ENCODE measurements around the gene KIAA1328.

The KIAA1328 gene

DNA sequence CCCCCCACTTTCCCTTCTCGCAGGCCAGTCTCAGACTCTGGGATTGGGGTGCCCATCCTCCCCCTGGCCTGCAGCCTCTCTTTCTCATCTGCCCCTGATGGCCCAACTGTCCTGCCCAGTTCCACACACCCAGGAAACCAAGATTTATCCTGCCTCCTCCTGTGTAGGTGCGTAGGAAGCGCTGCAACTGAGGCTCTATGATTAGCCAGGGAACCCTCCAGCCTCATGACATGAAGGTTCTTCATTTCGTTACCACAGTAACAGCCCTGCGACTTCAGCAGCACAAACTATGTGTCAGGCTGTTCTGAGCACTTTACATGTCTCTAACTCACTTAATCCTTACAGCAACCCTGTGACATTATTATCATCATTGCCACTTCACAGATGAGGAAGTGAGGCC lies 430.8 kb downstream of the KIAA1328 start:
- TF ChIP-seq, protein P1, sequence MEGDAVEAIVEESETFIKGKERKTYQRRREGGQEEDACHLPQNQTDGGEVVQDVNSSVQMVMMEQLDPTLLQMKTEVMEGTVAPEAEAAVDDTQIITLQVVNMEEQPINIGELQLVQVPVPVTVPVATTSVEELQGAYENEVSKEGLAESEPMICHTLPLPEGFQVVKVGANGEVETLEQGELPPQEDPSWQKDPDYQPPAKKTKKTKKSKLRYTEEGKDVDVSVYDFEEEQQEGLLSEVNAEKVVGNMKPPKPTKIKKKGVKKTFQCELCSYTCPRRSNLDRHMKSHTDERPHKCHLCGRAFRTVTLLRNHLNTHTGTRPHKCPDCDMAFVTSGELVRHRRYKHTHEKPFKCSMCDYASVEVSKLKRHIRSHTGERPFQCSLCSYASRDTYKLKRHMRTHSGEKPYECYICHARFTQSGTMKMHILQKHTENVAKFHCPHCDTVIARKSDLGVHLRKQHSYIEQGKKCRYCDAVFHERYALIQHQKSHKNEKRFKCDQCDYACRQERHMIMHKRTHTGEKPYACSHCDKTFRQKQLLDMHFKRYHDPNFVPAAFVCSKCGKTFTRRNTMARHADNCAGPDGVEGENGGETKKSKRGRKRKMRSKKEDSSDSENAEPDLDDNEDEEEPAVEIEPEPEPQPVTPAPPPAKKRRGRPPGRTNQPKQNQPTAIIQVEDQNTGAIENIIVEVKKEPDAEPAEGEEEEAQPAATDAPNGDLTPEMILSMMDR (conservative IDR thresholded peaks at IDR 0.05; ENCODE audit: control insufficient read depth, insufficient read depth, low read depth, low read length) = no peak
- no peak overlapping the region for H3K4me3 ChIP-seq (ENCODE audit: control insufficient read depth, low read depth, low read length)
- no peak for DNase-seq (ENCODE audit: low read depth)

DNA sequence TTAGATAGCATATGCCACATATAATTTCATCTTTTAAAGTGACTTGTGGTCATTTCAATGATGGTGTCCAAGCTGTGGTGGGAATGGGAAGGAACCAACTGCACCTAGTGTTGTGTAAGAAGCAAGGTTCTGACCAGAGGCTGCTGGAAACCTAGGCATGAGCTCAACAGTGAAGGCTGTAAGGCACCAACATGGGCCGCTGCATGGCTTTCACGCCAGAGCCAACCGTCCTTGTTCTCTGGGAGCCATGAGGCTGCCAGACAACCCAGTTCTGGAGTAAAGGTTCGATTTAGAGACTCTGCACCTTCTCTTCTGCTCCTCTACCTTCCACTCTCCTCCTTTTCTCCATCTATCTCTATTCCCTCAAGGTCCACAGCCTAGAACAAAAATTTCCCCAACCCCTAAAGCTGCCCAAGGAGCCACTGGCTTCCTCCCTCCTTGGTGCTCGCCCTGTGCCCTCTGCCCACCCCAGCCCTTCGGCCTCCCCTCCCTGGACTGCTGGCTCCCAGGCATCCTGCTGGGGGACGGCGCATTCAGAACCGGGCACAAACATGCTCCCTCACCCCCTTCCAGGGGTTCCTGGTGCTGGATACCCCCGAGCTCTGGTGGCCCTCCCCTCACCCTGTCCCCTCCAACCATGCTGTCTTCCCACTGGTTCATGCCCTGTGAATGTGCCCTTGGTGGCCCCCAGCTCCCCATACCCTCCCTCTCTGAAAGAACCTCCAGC lies 431.6 kb downstream of the KIAA1328 start:
- TF ChIP-seq, protein P1 (conservative IDR thresholded peaks at IDR 0.05; ENCODE audit: control insufficient read depth, insufficient read depth, low read depth, low read length) = no peak
- DNase-seq (ENCODE audit: low read depth) = no peak

DNA sequence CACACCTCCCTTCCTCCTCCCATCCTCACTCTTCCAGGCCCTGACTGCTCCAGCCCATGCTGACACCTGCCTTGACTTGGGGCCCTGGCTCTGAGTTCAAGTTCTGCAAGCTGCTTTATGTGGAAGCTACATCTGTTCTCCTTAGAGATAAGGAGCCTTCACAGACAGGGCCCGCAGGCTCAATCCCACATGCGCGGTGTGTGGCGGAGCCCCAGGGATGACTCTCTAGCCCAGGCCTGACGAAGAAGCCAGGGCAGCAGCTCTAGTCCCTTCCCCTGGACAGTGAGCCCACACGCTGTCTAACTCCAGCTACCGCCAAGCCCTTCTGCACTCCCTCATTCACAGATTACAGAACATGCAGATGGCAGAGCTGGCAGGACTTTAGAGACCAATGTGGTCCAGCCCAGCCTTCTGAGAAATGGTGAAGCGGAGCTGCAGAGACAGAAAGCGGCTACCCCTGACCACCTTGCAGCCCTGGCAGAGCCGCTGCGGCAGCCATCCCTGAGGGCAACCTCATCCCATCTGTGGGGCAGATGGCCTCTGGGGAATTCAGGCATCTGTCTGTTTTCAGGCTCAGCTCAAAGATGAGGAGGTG lies 432.4 kb downstream of the KIAA1328 start:
- TF ChIP-seq, protein P1 (conservative IDR thresholded peaks at IDR 0.05; ENCODE audit: control insufficient read depth, insufficient read depth, low read depth, low read length) = no peak
- DNase-seq (ENCODE audit: low read depth) = no peak

More for the DNA sequence above, 431.6 kb downstream of the KIAA1328 start:
- H3K4me3 ChIP-seq (ENCODE audit: control insufficient read depth, low read depth, low read length) = no peak overlapping the region

DNA sequence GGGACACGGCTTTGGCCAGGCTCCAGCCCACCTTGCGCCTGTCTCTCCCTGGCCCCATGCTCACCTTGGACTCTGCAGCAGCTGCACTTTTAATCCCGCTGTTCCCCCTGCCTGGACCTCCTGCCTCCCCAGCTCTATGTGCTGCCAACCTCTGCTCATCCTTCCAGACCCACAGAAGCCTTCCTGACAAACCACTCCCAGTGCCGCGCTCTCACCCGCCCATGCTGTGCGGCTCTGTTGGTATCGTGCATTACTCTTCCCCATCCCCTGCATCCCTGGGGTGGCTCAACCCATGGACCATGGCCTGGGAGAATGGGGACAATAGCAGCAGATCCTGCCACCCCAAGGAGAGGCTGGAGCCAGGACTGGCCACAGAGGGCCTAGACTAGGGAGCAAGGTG lies 433.1 kb downstream of the KIAA1328 start:
- no peak for DNase-seq (ENCODE audit: low read depth)
- TF ChIP-seq, protein P1 (conservative IDR thresholded peaks at IDR 0.05; ENCODE audit: control insufficient read depth, insufficient read depth, low read depth, low read length) = no peak
- no peak overlapping the region for H3K4me3 ChIP-seq (ENCODE audit: control insufficient read depth, low read depth, low read length)

More for the DNA sequence above, 432.4 kb downstream of the KIAA1328 start:
- no peak overlapping the region for H3K4me3 ChIP-seq (ENCODE audit: control insufficient read depth, low read depth, low read length)

DNA sequence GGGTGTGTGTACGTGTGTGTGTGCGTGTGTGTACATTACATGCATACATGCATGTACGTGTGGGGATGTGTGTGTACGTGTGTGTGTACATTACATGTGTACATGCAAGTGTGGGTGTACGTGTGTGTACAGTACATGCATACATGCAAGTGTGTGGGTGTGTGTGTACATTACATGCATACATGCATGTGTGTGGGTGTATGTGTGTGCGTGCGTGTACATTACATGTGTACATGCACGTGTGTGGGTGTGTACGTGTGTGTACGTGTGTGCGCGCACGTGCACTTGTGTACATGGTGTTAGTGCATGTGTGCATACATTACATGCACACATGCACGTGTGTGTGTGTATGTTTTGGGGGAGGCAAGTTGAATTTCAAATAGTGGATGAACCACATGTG lies 436.0 kb downstream of the KIAA1328 start:
- DNase-seq (ENCODE audit: low read depth) = no peak
- TF ChIP-seq, protein P1 (conservative IDR thresholded peaks at IDR 0.05; ENCODE audit: control insufficient read depth, insufficient read depth, low read depth, low read length) = no peak
- no peak overlapping the region for H3K4me3 ChIP-seq (ENCODE audit: control insufficient read depth, low read depth, low read length)

DNA sequence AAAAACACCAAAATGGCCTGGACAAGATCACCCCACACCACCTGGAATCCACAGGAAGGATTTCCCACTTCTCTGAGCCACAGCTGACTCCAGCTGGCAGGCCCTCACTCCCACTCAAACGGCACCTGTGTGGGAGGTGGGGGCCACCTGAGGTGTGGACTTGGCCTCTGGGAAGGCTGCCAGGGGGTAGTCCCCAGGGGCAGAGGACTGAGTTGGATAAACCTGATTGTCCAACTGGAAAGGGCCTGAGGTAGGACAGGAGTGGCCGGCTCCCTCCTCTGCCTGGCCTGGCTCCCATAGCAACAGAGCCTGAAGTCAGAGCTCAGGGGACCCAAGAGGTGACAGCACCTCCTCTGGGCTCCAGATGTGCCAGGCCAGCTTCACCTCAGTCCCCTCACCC lies 436.5 kb downstream of the KIAA1328 start:
- H3K4me3 ChIP-seq (ENCODE audit: control insufficient read depth, low read depth, low read length) = no peak overlapping the region
- TF ChIP-seq, protein P1 (conservative IDR thresholded peaks at IDR 0.05; ENCODE audit: control insufficient read depth, insufficient read depth, low read depth, low read length) = no peak
- no peak for DNase-seq (ENCODE audit: low read depth)
